B cell (primary cell): ENCODE results near the gene CCDC39. TPM values are rescaled to one million over a fixed set of nuclear protein-coding genes. Genes with fewer than 3 reads are reported as not detected.

Experiments
- ATAC-seq: fragments of 200-7000 bp; cut with Tn5 transposase; one replicate; pipeline ENCODE4 v1.10.0; 2021; ENCODE audit warnings: low read depth, mild to moderate bottlenecking, moderate number of reproducible peaks, moderate library complexity
- CTCF ChIA-PET: fragments of 350-600 bp; sonication (Branson Sonifier 250); formaldehyde crosslinking; loops from one replicate; lab custom pipeline; 2021; ENCODE audit warnings: antibody characterized with exemption, inconsistent platforms; lab: Charles Lee
- POLR2A ChIA-PET: fragments of 350-600 bp; sonication (Branson Sonifier 250); formaldehyde crosslinking; loops from one replicate; lab custom pipeline; 2021; ENCODE audit warnings: antibody characterized with exemption; lab: Charles Lee
- DNase-seq: peaks from one replicate; pipeline ENCODE4 v3.0.0; 2013
- H2AFZ ChIP-seq: 2 replicates; pipeline ENCODE4 v1.6.1; 2012; ENCODE audit warnings: mild to moderate bottlenecking, low read depth, low read length; ENCODE audit not compliant: insufficient read depth, poor library complexity, severe bottlenecking
- H3K27ac ChIP-seq, 2 donors: 1 replicate in 1 of 2; 2 replicates in 1 of 2; pipeline ENCODE4 v1.5.1; 2012 to 2013; ENCODE audit warnings: low read length in 2 of 2, mild to moderate bottlenecking in 2 of 2, moderate library complexity in 1 of 2
- H3K27me3 ChIP-seq, 4 experiments: fragments of 200-600 bp in 1 of 4; sonication (generic) in 1 of 4; replicated peaks in 1 of 4; 1 replicate in 2 of 4; 2 replicates in 2 of 4; pipeline versions ENCODE4 v1.6.1 to v1.7.0; 2013 to 2016; ENCODE audit warnings: low read length in 3 of 4, mild to moderate bottlenecking in 2 of 4, mixed read lengths in 1 of 4, moderate library complexity in 1 of 4; ENCODE audit not compliant: insufficient read depth in 4 of 4, control insufficient read depth in 3 of 4; ENCODE audit errors: control extremely low read depth in 1 of 4
- H3K36me3 ChIP-seq, 2 experiments: replicated peaks in 1 of 2; 1 replicate in 1 of 2; 2 replicates in 1 of 2; pipeline versions ENCODE4 v1.6.1 to v1.7.1; 2013; ENCODE audit warnings: low read length in 1 of 2; ENCODE audit not compliant: insufficient read depth in 2 of 2, control insufficient read depth in 1 of 2; ENCODE audit errors: control extremely low read depth in 1 of 2, extremely low read depth in 1 of 2
- H3K4me1 ChIP-seq, 2 donors: fragments of 200-600 bp in 1 of 2; sonication (generic) in 1 of 2; 1 replicate in 1 of 2; 2 replicates in 1 of 2; pipeline versions ENCODE4 v1.5.1 to v1.6.1; 2013 to 2017; ENCODE audit warnings: low read length in 2 of 2; ENCODE audit not compliant: control insufficient read depth in 2 of 2, insufficient read depth in 2 of 2
- H3K4me2 ChIP-seq: replicated peaks from 2 replicates; pipeline ENCODE3; 2012; ENCODE audit warnings: mild to moderate bottlenecking, low read depth, low read length; ENCODE audit not compliant: poor library complexity, severe bottlenecking
- H3K4me3 ChIP-seq, 5 experiments: fragments of 200-600 bp in 1 of 5; sonication (generic) in 1 of 5; 1 replicate in 3 of 5; 2 replicates in 2 of 5; pipeline versions ENCODE4 v1.5.1 to v1.7.0; 2011 to 2016; ENCODE audit warnings: low read length in 4 of 5, mild to moderate bottlenecking in 4 of 5, low read depth in 2 of 5, control low read depth in 1 of 5, moderate library complexity in 1 of 5; ENCODE audit not compliant: insufficient read depth in 1 of 5; ENCODE audit errors: control extremely low read depth in 1 of 5, extremely low read depth in 1 of 5
- H3K79me2 ChIP-seq: fragments of 200-600 bp; sonication (generic); one replicate; pipeline ENCODE4 v1.6.0; 2016; ENCODE audit warnings: low read length; ENCODE audit not compliant: control insufficient read depth, insufficient read depth
- H3K9ac ChIP-seq: fragments of 200-600 bp; sonication (generic); 2 replicates; pipeline ENCODE4 v1.6.1; 2017; ENCODE audit warnings: mild to moderate bottlenecking, low read length, moderate library complexity
- H3K9me3 ChIP-seq, 3 donors: one replicate each; pipeline versions ENCODE4 v1.6.1 to v1.7.1; 2013; ENCODE audit warnings: low read length in 2 of 3; ENCODE audit not compliant: control insufficient read depth in 2 of 3, insufficient read depth in 1 of 3; ENCODE audit errors: control extremely low read depth in 1 of 3
- H4K20me1 ChIP-seq: 2 replicates; pipeline ENCODE4 v1.6.0; 2012; ENCODE audit warnings: mild to moderate bottlenecking, low read length; ENCODE audit not compliant: insufficient read depth, control insufficient read depth, poor library complexity, severe bottlenecking
- H3K27ac Mint-ChIP-seq: one replicate; pipeline ENCODE4 v1.8.0; 2021; ENCODE audit warnings: mixed read lengths
- H3K27me3 Mint-ChIP-seq: one replicate; pipeline ENCODE4 v1.8.0; 2021; ENCODE audit warnings: mixed read lengths
- H3K4me1 Mint-ChIP-seq: one replicate; pipeline ENCODE4 v1.8.0; 2021; ENCODE audit warnings: mixed read lengths
- H3K4me3 Mint-ChIP-seq: one replicate; pipeline ENCODE4 v1.8.0; 2021; ENCODE audit warnings: mixed read lengths
- H3K9me3 Mint-ChIP-seq: one replicate; pipeline ENCODE4 v1.8.0; 2022; ENCODE audit warnings: mixed read lengths; ENCODE audit not compliant: insufficient read depth
- EZH2 ChIP-seq: IDR thresholded peaks from 2 replicates; pipeline ENCODE4 v1.6.1; 2012; ENCODE audit warnings: borderline replicate concordance, low read depth, mild to moderate bottlenecking, moderate library complexity, low read length; ENCODE audit not compliant: insufficient read depth, poor library complexity, severe bottlenecking
- WGBS: methylation state at CpG from one replicate; pipeline ENCODE4 v1.1.5; 2013; ENCODE audit warnings: missing lambda C conversion rate; ENCODE audit not compliant: insufficient coverage; 5-methylcytosine and 5-hydroxymethylcytosine counted together
- intact Hi-C: fragments of 100-400 bp; cut with micrococcal nuclease; formaldehyde crosslinking; loops from one replicate; pipeline ENCODE4 v1.10.0; 2022
- polyA plus RNA-seq: library from polyadenylated mRNA; depleted of rRNA; stranded (reverse); fragments of >200 nt; gene quantifications from 2 replicates; pipeline ENCODE4 v1.2.3, GENCODE V29; 2012
- total RNA-seq, 2 donors: library from RNA; stranded (reverse); fragments of 120-200 nt in 1 of 2; gene quantifications; 1 replicate in 1 of 2; 2 replicates in 1 of 2; pipeline versions ENCODE4 v1.2.3 to v1.2.4, GENCODE V29; 2013 to 2022
- TF ChIP-seq, protein P1 (sequence below): fragments of 200-600 bp; IDR thresholded peaks from one replicate; pipeline ENCODE4 v1.8.0; 2022; ENCODE audit warnings: antibody characterized with exemption, mild to moderate bottlenecking

CCDC39 gene
- total and polyA plus RNA-seq, 2 donors (not counting 1 experiment from before 2014, with no cell fraction given) = not detected

DNA sequence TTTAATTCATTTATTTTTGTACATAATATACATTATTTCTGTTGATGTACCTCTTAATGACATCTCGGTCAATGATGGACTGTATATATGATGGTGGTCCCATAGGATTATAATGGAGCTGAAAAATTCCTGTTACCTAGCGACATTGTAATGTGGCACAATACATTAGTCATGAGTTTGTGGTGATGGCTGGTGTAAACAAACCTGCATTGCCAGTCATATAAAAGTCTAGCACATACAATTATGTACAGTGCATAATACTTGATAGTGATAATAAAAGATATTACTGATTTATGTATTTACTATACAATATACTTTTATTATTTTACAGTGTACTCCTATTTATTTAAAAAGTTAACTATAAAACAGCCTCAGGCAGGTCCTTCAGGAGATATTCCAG, 62.2 kb downstream of the CCDC39 start:
- no peak overlapping the region for H2AFZ ChIP-seq
- Mint-ChIP-seq H3K4me3 (no peak overlapping the region), H3K9me3 (no peaks in the 10 kb centered on the region), H3K27ac (no peak overlapping the region), H3K4me1 (no peaks in the 10 kb centered on the region), H3K27me3 (no peaks in the 10 kb centered on the region)
- no peaks in the 10 kb centered on the region for H3K79me2 ChIP-seq
- TF ChIP-seq, protein P1, sequence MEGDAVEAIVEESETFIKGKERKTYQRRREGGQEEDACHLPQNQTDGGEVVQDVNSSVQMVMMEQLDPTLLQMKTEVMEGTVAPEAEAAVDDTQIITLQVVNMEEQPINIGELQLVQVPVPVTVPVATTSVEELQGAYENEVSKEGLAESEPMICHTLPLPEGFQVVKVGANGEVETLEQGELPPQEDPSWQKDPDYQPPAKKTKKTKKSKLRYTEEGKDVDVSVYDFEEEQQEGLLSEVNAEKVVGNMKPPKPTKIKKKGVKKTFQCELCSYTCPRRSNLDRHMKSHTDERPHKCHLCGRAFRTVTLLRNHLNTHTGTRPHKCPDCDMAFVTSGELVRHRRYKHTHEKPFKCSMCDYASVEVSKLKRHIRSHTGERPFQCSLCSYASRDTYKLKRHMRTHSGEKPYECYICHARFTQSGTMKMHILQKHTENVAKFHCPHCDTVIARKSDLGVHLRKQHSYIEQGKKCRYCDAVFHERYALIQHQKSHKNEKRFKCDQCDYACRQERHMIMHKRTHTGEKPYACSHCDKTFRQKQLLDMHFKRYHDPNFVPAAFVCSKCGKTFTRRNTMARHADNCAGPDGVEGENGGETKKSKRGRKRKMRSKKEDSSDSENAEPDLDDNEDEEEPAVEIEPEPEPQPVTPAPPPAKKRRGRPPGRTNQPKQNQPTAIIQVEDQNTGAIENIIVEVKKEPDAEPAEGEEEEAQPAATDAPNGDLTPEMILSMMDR = no peak
- no peak for TF ChIP-seq EZH2
- intact Hi-C loops = no loop called here
- H3K9ac ChIP-seq = no peak overlapping the region
- no peaks in the 10 kb centered on the region for H4K20me1 ChIP-seq
- no CpG with 5 or more reads among the region's 2 CpGs for WGBS
- H3K9me3 ChIP-seq = peaks cover 0 to 3% (median 0%) of the 10 kb centered on the region in 3 donors
- no peak overlapping the region for H3K4me3 ChIP-seq
- no peak overlapping the region for H3K4me2 ChIP-seq
- peaks cover 4 to 6% of the 10 kb centered on the region in 2 experiments for H3K36me3 ChIP-seq
- H3K4me1 ChIP-seq = no peaks in the 10 kb centered on the region
- no peaks in the 10 kb centered on the region for H3K27me3 ChIP-seq
- no peak overlapping the region for H3K27ac ChIP-seq
- no peak for ATAC-seq
- DNase-seq = no peak
- ChIA-PET POLR2A (interaction anchor here (0.9 kb wide), 1 partner anchor 15 kb away, joined by 3 read pairs; the partner anchor contains the start of gene TTC14), CTCF (no interaction called here)

- DNase-seq = no peak
- Histone ChIP-seq H4K20me1 (no peaks in the 10 kb centered on the region), H3K36me3 (peaks cover 4 to 17% of the 10 kb centered on the region in 2 experiments), H3K4me1 (no peaks in the 10 kb centered on the region), H3K79me2 (no peaks in the 10 kb centered on the region), H3K4me3 (no peak overlapping the region), H3K9me3 (peaks cover 0 to 3% (median 0%) of the 10 kb centered on the region in 3 donors), H3K4me2 (no peak overlapping the region), H3K27me3 (no peaks in the 10 kb centered on the region), H3K9ac (no peak overlapping the region), H2AFZ (no peak overlapping the region), H3K27ac (no peak overlapping the region)
- Mint-ChIP-seq H3K4me1 (no peaks in the 10 kb centered on the region), H3K27me3 (no peaks in the 10 kb centered on the region), H3K9me3 (no peaks in the 10 kb centered on the region), H3K27ac (no peak overlapping the region), H3K4me3 (no peak overlapping the region)
- POLR2A ChIA-PET = no interaction called here
- CTCF ChIA-PET = no interaction called here
- WGBS = 100% methylated on average over 1 of the region's 3 CpGs
- TF ChIP-seq, protein P1 = no peak
- no peak for TF ChIP-seq EZH2
- intact Hi-C loops = no loop called here
- ATAC-seq = no peak
Measured at GRCh38 chr3:180615954-180616353, 63.3 kb downstream of the CCDC39 start.
